Stimulated activated CD4-positive, alpha-beta T cell treated with anti-CD3 and anti-CD28 coated beads, Interleukin-15, amount 100 ng/mL, for 24 hours (primary cell): Measurements from ENCODE around the gene MAPK14.

Experiments used
- DNase-seq: peaks from one replicate; pipeline ENCODE4 v3.0.0-alpha.2; 2020

Gene MAPK14

DNA sequence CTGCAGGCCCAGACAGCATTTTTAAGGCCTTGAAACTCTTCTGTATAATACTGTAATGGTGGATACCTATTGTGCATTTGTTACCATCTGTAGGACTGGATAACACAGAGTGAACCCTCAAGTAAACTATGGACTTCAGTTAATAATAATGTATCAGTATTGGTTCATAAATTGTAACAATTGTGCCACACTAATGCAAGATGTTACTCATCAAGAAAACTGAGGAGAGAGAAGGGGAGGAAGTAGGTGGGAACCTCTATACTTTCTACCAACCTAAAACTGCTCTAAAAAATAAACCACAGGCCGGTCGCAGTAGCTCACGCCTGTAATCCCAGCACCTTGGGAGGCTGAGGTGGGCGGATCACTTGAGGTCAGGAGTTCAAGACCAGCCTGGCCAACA, 113.5 kb downstream of the MAPK14 start:
- no peak for DNase-seq

DNA sequence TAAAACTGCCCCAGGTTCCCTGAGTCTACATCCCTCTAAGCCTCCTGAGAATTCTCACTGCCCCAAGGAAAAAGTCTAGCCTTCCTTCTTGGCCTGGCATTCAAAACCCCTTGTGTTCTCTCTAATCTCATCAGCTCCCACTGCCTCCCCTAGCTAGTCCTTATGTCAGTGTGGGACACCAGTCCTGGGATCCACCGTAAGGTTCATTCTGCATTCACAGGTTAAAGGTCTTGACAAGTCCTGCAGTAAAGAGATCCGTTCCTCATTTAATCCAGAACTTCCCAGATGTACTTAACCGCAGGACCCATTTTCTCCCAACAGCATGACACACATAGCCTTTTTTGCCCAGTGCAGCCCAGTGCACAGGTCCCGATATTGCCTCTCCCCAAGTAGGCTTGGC, 114.4 kb downstream of the MAPK14 start:
- DNase-seq = no peak

DNA sequence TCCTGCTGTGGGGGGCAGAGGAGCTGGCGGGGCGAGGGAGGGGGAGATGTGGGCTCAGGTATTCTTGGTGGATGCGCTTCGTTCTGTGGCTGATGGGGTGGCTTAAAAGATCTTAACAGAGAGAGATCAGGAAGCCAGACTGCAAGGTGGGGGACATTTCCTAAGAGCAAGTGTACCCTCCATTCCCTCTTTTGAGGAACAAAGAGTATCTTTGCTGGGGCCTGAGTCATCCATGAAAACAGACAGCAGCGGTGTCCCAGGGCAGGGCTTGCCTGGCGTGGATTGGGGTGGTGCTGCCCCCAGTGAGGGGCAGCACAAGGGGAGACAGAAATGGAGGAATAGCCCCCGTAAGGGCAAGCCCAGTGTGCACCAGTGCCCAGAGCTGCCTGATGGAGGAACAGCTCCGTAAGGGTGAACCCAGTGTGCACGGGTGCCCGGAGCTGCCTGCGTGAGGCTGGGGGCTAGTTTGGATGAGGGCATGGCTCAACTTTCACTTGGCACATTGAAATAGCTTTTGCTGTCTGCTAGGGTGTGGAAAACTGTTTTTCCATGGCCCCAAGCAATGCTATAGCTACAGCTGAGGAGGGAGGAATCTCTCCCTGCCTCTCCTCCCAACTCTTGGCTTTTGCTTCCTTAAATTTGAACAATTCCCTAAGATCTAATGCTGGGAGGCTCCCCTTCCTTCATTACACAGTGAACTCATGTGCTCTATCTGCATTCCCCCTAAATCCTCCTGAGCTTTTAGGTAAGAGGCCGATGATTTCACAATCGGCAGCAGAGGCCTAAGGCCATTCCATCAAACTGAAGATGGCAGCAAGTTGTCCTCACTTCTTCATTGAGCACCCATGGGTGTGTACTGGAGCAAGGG, 115.6 kb downstream of the MAPK14 start:
- DNase-seq = no peak

DNA sequence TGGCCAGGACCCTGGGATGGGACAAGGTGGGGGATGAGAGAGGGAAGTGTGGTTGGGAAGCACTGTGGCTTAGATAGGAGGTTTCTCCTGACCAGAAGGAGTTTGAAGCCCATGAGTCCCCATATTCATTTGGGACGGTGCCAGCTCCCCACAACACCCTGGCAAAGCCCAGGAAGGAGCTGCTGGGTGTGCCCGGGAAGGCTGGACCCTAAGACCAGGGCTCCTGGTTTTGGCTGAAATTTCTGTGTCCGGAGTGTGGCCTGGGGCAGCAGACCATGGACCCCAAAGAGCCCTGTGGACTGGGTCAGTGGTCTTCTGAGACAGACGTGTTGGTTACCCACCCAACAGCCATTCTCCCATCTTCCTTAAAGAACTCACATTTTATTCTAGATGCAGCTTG, 117.9 kb downstream of the MAPK14 start:
- DNase-seq = no peak

DNA sequence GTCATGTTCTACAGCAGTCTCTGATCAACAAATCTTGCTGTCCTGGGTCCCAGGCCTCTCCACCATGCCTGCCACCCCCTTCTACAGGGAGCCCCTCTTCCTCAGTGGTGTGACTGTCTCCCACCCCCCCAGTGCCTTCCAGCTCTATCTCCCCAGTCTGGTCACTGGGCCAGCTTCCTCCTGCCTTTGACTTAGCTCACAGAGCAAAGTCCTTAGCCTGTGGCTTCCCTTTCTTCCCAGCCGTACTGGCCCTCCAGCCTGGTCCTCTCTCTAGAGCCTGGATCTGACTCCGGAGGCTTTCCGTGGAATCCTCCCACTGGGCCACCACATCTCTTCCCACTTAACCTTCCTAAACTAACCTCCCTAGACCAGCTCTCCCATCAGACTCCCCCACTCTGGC, 119.7 kb downstream of the MAPK14 start:
- no peak for DNase-seq

DNA sequence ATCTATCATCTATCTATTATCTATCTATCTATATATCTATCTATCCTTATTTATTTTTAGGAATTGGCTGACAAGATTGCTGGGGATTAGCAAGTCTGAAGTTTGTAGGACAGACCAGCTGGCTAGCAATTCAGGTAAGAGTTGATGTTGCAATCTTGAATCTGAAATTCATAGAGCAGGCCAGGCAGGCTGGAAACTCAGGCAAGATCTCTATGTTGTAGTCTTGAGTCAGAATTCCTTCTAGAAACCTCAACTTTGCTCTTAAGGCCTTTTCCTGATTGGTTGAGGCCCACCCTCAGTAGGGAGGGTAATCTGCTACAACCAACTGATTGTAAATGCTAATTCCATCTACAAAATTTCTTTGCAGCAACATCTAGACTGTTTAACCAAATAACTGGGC, 121.9 kb downstream of the MAPK14 start:
- DNase-seq = no peak

DNA sequence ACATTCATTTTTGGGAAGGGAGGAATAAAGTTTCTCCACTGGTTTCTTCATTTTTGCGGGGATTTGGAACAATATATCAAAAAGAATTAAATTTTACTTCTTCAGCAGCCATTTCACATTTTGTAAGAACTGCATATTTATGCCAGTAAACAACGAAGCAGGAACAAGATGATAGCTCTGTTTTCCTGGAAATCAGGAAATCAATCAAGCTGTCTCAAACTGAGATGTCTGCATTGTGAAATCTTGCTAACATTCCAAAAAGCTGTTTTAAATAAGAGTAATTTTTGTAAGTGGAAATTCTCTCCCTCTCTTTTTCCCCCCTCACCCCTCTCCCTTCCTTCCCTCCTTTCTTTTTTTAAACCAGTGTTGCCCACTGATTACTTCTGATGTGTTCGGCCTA, 122.7 kb downstream of the MAPK14 start:
- no peak for DNase-seq

DNA sequence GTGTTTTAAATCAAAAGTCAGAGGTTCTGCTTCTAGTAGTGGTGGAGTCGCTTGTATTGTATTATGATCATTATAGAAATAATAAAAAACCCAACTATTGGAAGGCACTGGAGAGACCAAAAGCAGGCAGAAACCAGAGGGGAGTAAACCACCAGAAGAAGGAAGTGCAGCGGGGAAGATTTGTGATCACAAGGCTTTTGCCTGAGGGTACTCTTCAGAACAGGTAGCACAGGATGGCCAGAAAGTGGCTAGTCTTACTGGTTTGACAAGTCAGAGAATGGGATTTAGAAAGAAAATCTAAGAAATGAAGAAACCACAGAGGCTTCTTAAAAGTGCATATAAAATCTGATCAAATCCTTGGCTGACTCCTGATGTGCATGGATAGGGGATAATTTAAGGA, 126.7 kb downstream of the MAPK14 start:
- DNase-seq = no peak

DNA sequence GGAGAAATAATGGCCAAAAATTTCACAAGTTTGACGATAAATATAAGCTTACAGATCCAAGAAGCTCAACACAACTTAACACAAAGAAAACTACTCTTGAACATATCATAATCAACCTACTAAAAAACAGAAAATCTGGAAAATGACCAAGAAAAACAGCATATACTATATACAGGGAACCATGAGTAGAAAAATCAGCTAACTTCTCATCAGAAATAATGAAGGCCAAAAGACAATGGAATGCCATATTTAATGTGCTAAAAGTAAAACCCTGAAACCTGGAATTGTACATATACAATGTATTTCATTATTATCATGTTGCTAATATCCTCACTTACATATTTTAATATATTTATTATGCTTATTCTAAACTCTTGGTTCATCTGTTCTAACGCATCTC, 128.1 kb downstream of the MAPK14 start:
- DNase-seq = no peak

DNA sequence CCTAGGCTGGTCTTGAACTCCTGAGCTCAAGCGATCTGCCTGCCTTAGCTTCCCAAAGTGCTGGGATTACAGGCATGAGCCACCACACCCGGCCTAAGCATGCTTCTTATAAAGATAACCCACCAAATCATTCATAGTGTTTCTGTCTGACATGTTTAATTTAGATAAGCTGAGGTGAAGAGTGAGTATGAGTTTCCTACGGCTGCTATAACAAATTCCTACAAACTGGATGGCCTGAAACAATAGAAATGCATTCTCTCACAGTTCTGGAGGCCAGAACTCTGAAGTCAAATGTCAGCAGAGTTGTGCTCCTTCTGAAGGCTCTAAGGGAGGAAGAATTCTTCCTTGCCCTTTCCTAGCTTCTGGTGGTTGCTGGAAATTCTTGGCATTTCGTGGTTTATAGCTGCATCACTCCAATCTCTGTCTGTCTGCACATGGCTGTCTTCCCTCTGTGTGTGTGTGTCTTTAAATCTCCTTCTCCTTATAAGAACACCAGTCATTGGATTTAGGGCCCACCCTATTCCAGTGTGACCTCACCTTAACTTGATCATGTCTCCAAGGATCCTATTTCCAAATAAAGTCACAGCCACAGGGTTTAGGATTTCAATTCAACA, 132.6 kb downstream of the MAPK14 start:
- DNase-seq = no peak
